ENCODE results near the gene LUZP1. TPM values are rescaled to one million over a fixed set of nuclear protein-coding genes. Genes with fewer than 3 reads are reported as not detected.

LUZP1 gene
- total RNA-seq, 1 experiment from 2014 or later = 22.4 TPM

DNA sequence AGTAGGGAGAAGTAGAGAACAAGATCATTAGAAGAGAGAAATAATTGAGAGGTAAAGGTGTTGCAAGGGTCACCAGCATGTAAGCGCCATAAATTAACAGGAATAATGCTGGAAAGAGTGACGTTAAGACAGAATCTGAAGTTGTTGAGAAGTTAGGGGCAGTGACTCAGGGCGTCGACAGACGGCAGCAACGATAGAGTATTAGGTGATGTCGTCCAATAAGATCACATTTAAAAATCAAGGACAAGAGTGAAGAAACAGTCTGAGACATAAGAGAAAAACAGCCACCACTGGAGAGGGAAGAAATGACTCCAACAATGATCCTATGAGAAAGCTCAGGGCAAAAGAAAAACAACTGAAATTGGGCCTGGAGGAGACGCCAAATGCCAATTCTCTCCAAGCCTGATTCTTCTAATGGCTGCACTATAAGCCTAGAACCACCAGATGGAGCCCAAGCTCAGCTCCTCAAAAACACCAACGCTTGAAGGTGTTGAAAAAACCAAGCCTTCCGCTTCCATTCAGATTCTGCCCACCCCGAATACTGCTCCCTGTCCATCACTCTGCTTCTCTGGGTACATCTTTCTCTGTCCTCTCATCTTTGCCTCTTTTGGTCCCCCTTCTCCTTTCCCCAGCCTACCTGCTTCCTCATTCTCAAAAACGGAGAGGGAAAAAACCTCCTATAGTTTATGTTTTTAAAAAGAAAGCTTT lies 70.0 kb downstream of the LUZP1 start:
- Histone ChIP-seq H3K27ac (ENCODE audit: low read depth, low read length) (no peak overlapping the region), H3K4me2 (ENCODE audit: low read length) (peak overlapping the region; percentile 0; the same call in 1 of the 2 replicates), H3K36me3 (ENCODE audit: control insufficient read depth in 1 of 2, insufficient read depth in 2 of 2, low read length in 2 of 2) (0 out of 4 replicates have a peak, but pooled peaks cover 0 to 3% of the 10 kb centered on the region in 2 experiments), H3K4me1 (ENCODE audit: control insufficient read depth in 1 of 2, insufficient read depth in 2 of 2, low read length in 2 of 2) (peaks cover 32 to 54% of the 10 kb centered on the region in 2 experiments), H3K9me3 (ENCODE audit: control insufficient read depth in 1 of 2, insufficient read depth in 1 of 2, low read depth in 1 of 2, low read length in 2 of 2) (no peaks in the 10 kb centered on the region), H3K79me2 (ENCODE audit: insufficient read depth, low read length) (peaks cover 13% of the 10 kb centered on the region; the same call in 1 of the 2 replicates), H3K9ac (ENCODE audit: low read length) (no peak overlapping the region), H3K4me3 (replicated peaks in 1 of 2; ENCODE audit: low read depth in 1 of 2, low read length in 2 of 2) (no peak overlapping the region), H3K9me2 (ENCODE audit: insufficient read depth) (no peaks in the 10 kb centered on the region), H4K20me1 (ENCODE audit: insufficient read depth) (no peaks in the 10 kb centered on the region; the same call in 1 of the 2 replicates), H2AFZ (ENCODE audit: low read depth, low read length, poor library complexity, severe bottlenecking) (no peak overlapping the region), H3K27me3 (ENCODE audit: insufficient read depth, low read length) (no peaks in the 10 kb centered on the region)
- RAD21 ChIA-PET (ENCODE audit: low non-redundant PET in 1 of 2, low total read pairs in 2 of 2, uncharacterized antibody in 2 of 2, unreplicated experiment in 2 of 2) = interaction anchor here (0.8 to 3.5 kb wide), 4 partner anchors 84 to 88 kb away, joined by 4 to 26 read pairs (median 12); no protein-coding TSS in a partner anchor
- no TSS peak for BruUV-seq (replicated peaks)
- TF ChIP-seq POLR2A (IDR thresholded peaks at IDR 0.05; ENCODE audit: borderline replicate concordance, extremely low read depth, insufficient read depth, insufficient read length) (no peak), ZFX (IDR thresholded peaks at IDR 0.05) (no peak), RAD21 (IDR thresholded peaks at IDR 0.05; ENCODE audit: low read depth) (peak; percentile 97), CBX3 (IDR thresholded peaks at IDR 0.05; ENCODE audit: low read depth) (no peak), SP1 (IDR thresholded peaks at IDR 0.05; ENCODE audit: low read depth) (no peak), EGR1 (IDR thresholded peaks at IDR 0.05; ENCODE audit: low read depth) (no peak)
- TF ChIP-seq, protein P1, sequence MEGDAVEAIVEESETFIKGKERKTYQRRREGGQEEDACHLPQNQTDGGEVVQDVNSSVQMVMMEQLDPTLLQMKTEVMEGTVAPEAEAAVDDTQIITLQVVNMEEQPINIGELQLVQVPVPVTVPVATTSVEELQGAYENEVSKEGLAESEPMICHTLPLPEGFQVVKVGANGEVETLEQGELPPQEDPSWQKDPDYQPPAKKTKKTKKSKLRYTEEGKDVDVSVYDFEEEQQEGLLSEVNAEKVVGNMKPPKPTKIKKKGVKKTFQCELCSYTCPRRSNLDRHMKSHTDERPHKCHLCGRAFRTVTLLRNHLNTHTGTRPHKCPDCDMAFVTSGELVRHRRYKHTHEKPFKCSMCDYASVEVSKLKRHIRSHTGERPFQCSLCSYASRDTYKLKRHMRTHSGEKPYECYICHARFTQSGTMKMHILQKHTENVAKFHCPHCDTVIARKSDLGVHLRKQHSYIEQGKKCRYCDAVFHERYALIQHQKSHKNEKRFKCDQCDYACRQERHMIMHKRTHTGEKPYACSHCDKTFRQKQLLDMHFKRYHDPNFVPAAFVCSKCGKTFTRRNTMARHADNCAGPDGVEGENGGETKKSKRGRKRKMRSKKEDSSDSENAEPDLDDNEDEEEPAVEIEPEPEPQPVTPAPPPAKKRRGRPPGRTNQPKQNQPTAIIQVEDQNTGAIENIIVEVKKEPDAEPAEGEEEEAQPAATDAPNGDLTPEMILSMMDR (IDR thresholded peaks at IDR 0.05 in 2 of 3, conservative IDR thresholded peaks at IDR 0.05 in 1 of 3; ENCODE audit: borderline replicate concordance in 1 of 3, insufficient read depth in 1 of 3, low read depth in 2 of 3, low read length in 2 of 3) = peak; percentile 86 to 93 (median 93)
- CTCF ChIA-PET = interaction anchor here (0.5 to 3.6 kb wide), 20 partner anchors 9 to 645 kb away, joined by 3 to 158 read pairs (median 3); partner anchors contain the start of gene LUZP1
- intact Hi-C loops (cut with micrococcal nuclease) = loop anchor here (1.0 kb wide), 2 partner anchors 86 to 122 kb away; no protein-coding TSS in a partner anchor
- ATAC-seq = peak; percentile 69
- POLR2A ChIA-PET = interaction anchor here (0.6 to 3.4 kb wide), 3 partner anchors 71 to 691 kb away, joined by 3 to 19 read pairs (median 9); partner anchors contain the start of gene LUZP1
- DNase-seq (ENCODE audit: low read depth, low spot score) = peak; percentile 65
